ENCODE results near the gene TBC1D4. TPM values are rescaled to one million over a fixed set of nuclear protein-coding genes. Genes with fewer than 3 reads are reported as not detected.
"Not testable (repeated sequence)": the region's sequence is repeated elsewhere in the genome, so short reads cannot be mapped to it uniquely, and the experiment has no call there.

TBC1D4 gene
- polyA plus RNA-seq, 1 of the 3 experiments (the other 2 are of a cell fraction): 8.8 TPM

DNA sequence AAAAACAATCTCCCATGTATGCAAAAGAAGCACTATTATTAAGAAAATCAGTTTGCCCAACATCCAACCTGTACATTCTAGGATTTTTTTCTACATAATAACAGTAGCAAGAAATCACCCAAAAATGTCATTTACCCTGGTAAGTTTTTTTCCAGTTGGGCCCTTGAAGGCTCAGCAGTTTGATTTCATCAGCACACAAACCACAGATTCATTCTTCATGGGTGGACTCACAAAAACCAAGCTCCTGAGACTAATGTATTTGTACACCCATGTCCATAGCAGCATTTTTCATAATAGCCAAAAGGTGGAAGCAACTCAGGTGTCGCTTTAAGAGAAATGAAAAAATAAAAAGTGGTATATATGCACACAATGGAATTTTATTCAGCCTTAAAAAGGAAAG, 210.1 kb downstream of the TBC1D4 start:
- WGBS (ENCODE audit: low lambda C conversion rate): 71% methylated on average over 1 of the region's 1 CpG
- CTCF ChIA-PET: interaction anchor here (0.8 to 0.9 kb wide), 2 partner anchors 13 kb away, joined by 3 to 4 read pairs; no protein-coding TSS in a partner anchor

DNA sequence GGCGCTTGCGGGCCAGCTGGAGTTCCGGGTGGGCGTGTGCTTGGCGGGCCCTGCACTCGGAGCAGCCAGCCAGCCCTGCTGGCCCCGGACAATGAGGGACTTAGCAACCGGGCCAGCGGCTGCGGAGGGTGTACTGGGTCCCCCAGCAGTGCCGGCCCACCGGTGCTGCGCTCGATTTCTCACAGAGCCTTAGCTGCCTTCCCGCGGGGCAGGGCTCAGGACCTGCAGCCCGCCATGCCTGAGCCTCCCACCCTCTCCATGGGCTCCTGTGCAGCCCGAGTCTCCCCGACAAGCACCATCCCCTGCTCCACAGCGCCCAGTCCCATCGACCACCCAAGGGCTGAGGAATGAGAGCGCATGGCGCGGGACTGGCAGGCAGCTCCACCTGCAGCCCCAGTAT, 213.5 kb downstream of the TBC1D4 start:
- H4K20me1 ChIP-seq (ENCODE audit: insufficient read depth); POLR2A ChIA-PET; CTCF ChIA-PET; H3K4me1 ChIP-seq (ENCODE audit: control insufficient read depth in 1 of 2, insufficient read depth in 2 of 2, low read depth in 1 of 2, low read length in 1 of 2); H3K79me2 ChIP-seq (ENCODE audit: insufficient read depth); H3K9me2 ChIP-seq; H3K9me3 ChIP-seq; H3K4me3 ChIP-seq (ENCODE audit: low read depth in 2 of 2, low read length in 1 of 2); H3K27ac ChIP-seq (ENCODE audit: low read depth in 2 of 2, low read length in 1 of 2); H3K36me3 ChIP-seq (replicated peaks in 1 of 2; ENCODE audit: control insufficient read depth in 1 of 2, insufficient read depth in 2 of 2, low read length in 1 of 2); H3K27me3 ChIP-seq (ENCODE audit: insufficient read depth); H3K4me2 ChIP-seq; H3F3A ChIP-seq (replicated peaks; ENCODE audit: insufficient read depth); DNase-seq; H2AFZ ChIP-seq (ENCODE audit: low read depth); H3K9ac ChIP-seq: not testable (repeated sequence)
- 100% methylated on average over 9 of the region's 24 CpGs for WGBS (ENCODE audit: low lambda C conversion rate)

More for the DNA sequence above, 210.1 kb downstream of the TBC1D4 start:
- H3K9me3 ChIP-seq: no peaks in the 10 kb centered on the region
- H3K27me3 ChIP-seq (ENCODE audit: insufficient read depth): no peaks in the 10 kb centered on the region
- no peaks in the 10 kb centered on the region for H4K20me1 ChIP-seq (ENCODE audit: insufficient read depth)
- TF ChIP-seq YY1 (IDR thresholded peaks at IDR 0.05; ENCODE audit: low read depth): no peak
- TF ChIP-seq, protein P1, sequence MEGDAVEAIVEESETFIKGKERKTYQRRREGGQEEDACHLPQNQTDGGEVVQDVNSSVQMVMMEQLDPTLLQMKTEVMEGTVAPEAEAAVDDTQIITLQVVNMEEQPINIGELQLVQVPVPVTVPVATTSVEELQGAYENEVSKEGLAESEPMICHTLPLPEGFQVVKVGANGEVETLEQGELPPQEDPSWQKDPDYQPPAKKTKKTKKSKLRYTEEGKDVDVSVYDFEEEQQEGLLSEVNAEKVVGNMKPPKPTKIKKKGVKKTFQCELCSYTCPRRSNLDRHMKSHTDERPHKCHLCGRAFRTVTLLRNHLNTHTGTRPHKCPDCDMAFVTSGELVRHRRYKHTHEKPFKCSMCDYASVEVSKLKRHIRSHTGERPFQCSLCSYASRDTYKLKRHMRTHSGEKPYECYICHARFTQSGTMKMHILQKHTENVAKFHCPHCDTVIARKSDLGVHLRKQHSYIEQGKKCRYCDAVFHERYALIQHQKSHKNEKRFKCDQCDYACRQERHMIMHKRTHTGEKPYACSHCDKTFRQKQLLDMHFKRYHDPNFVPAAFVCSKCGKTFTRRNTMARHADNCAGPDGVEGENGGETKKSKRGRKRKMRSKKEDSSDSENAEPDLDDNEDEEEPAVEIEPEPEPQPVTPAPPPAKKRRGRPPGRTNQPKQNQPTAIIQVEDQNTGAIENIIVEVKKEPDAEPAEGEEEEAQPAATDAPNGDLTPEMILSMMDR (IDR thresholded peaks at IDR 0.05): no peak
- no peak for TF ChIP-seq ELF1 (IDR thresholded peaks at IDR 0.05)
- no peak for TF ChIP-seq FOSL2 (IDR thresholded peaks at IDR 0.05; ENCODE audit: borderline replicate concordance, low read depth)
- no peak for TF ChIP-seq RCOR1 (IDR thresholded peaks at IDR 0.05; ENCODE audit: low read length)
- TF ChIP-seq CHD2 (IDR thresholded peaks at IDR 0.05; ENCODE audit: low read length, partially characterized antibody): no peak
- TF ChIP-seq TEAD4 (IDR thresholded peaks at IDR 0.05; ENCODE audit: borderline replicate concordance, insufficient read depth): no peak
- TF ChIP-seq, protein P2, sequence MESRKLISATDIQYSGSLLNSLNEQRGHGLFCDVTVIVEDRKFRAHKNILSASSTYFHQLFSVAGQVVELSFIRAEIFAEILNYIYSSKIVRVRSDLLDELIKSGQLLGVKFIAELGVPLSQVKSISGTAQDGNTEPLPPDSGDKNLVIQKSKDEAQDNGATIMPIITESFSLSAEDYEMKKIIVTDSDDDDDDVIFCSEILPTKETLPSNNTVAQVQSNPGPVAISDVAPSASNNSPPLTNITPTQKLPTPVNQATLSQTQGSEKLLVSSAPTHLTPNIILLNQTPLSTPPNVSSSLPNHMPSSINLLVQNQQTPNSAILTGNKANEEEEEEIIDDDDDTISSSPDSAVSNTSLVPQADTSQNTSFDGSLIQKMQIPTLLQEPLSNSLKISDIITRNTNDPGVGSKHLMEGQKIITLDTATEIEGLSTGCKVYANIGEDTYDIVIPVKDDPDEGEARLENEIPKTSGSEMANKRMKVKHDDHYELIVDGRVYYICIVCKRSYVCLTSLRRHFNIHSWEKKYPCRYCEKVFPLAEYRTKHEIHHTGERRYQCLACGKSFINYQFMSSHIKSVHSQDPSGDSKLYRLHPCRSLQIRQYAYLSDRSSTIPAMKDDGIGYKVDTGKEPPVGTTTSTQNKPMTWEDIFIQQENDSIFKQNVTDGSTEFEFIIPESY (IDR thresholded peaks at IDR 0.05; ENCODE audit: borderline replicate concordance, low read depth): no peak
- TF ChIP-seq TAF1 (IDR thresholded peaks at IDR 0.05; ENCODE audit: borderline replicate concordance, low read depth, low read length): no peak
- TF ChIP-seq, protein P3, sequence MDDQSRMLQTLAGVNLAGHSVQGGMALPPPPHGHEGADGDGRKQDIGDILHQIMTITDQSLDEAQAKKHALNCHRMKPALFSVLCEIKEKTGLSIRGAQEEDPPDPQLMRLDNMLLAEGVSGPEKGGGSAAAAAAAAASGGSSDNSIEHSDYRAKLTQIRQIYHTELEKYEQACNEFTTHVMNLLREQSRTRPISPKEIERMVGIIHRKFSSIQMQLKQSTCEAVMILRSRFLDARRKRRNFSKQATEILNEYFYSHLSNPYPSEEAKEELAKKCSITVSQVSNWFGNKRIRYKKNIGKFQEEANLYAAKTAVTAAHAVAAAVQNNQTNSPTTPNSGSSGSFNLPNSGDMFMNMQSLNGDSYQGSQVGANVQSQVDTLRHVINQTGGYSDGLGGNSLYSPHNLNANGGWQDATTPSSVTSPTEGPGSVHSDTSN (IDR thresholded peaks at IDR 0.05): no peak
- no peak for TF ChIP-seq RAD21 (IDR thresholded peaks at IDR 0.05; ENCODE audit: low read length)
- TF ChIP-seq SIN3A (IDR thresholded peaks at IDR 0.05; ENCODE audit: borderline replicate concordance, low read depth, low read length): no peak
- TF ChIP-seq EP300 (IDR thresholded peaks at IDR 0.05; ENCODE audit: borderline replicate concordance in 1 of 2, low read depth in 1 of 2, low read length in 1 of 2): no peak
- no peak for TF ChIP-seq MEF2A (IDR thresholded peaks at IDR 0.05; ENCODE audit: borderline replicate concordance, low read depth)
- no peak for TF ChIP-seq JUND (IDR thresholded peaks at IDR 0.05)
- TF ChIP-seq, protein P4, sequence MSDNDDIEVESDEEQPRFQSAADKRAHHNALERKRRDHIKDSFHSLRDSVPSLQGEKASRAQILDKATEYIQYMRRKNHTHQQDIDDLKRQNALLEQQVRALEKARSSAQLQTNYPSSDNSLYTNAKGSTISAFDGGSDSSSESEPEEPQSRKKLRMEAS (IDR thresholded peaks at IDR 0.05; ENCODE audit: low read depth): no peak
- no peak for TF ChIP-seq RFX5 (IDR thresholded peaks at IDR 0.05; ENCODE audit: low read length)
- no peak for TF ChIP-seq EZH2phosphoT487 (IDR thresholded peaks at IDR 0.05; ENCODE audit: borderline replicate concordance, low read depth)
- TF ChIP-seq NFIC (IDR thresholded peaks at IDR 0.05; ENCODE audit: borderline replicate concordance): no peak
- no peak for TF ChIP-seq FOXJ3 (CRISPR knock-in tag; IDR thresholded peaks at IDR 0.05)
- no peak overlapping the region for H3K4me2 ChIP-seq
- POLR2A ChIA-PET: no interaction called here
- no peak overlapping the region for H2AFZ ChIP-seq (ENCODE audit: low read depth)
- no peak overlapping the region for H3K9ac ChIP-seq
- DNase-seq: no peak
- no peaks in the 10 kb centered on the region for H3K79me2 ChIP-seq (ENCODE audit: insufficient read depth)
- H3F3A ChIP-seq (replicated peaks; ENCODE audit: insufficient read depth): no peaks in the 10 kb centered on the region
- no peak overlapping the region for H3K27ac ChIP-seq (ENCODE audit: low read depth in 2 of 2, low read length in 1 of 2)
- H3K36me3 ChIP-seq (replicated peaks in 1 of 2; ENCODE audit: control insufficient read depth in 1 of 2, insufficient read depth in 2 of 2, low read length in 1 of 2): no peaks in the 10 kb centered on the region
- no peak overlapping the region for H3K4me3 ChIP-seq (ENCODE audit: low read depth in 2 of 2, low read length in 1 of 2)
- H3K4me1 ChIP-seq (ENCODE audit: control insufficient read depth in 1 of 2, insufficient read depth in 2 of 2, low read depth in 1 of 2, low read length in 1 of 2): no peaks in the 10 kb centered on the region
- H3K9me2 ChIP-seq: no peaks in the 10 kb centered on the region

Data from SK-N-SH (cell line).